Loucy (cell line): ENCODE data around the gene SCYL3.

Experiments
- H2AFZ ChIP-seq: fragments of 200-600 bp; sonication (generic); 2 replicates; pipeline ENCODE4 v1.6.0; 2016; ENCODE audit warnings: antibody characterized with exemption, mild to moderate bottlenecking, low read length, moderate library complexity
- H3F3A ChIP-seq: fragments of 200-600 bp; 2 replicates; pipeline ENCODE4 v1.6.0; 2016; ENCODE audit warnings: antibody characterized with exemption, low read depth, mild to moderate bottlenecking
- H3K27me3 ChIP-seq: fragments of 200-600 bp; sonication (generic); 2 replicates; pipeline ENCODE4 v1.6.1; 2014; ENCODE audit warnings: low read length, mild to moderate bottlenecking; ENCODE audit not compliant: insufficient read depth, poor library complexity, severe bottlenecking
- H3K36me3 ChIP-seq: fragments of 200-600 bp; sonication (generic); 2 replicates; pipeline ENCODE4 v1.6.1; 2016; ENCODE audit warnings: low read length; ENCODE audit not compliant: insufficient read depth
- H3K4me1 ChIP-seq: fragments of 200-600 bp; sonication (generic); 2 replicates; pipeline ENCODE4 v1.5.1; 2014; ENCODE audit warnings: low read length, mild to moderate bottlenecking; ENCODE audit not compliant: insufficient read depth, poor library complexity, severe bottlenecking
- H3K4me2 ChIP-seq: fragments of 200-600 bp; sonication (generic); 2 replicates; pipeline ENCODE4 v1.6.0; 2014; ENCODE audit warnings: antibody characterized with exemption, low read length, low read depth, mild to moderate bottlenecking; ENCODE audit not compliant: poor library complexity, severe bottlenecking
- H3K4me3 ChIP-seq: fragments of 200-600 bp; sonication (generic); 2 replicates; pipeline ENCODE4 v1.5.1; 2014; ENCODE audit warnings: low read length, mild to moderate bottlenecking, mixed read lengths; ENCODE audit not compliant: poor library complexity, severe bottlenecking
- H3K79me2 ChIP-seq: fragments of 200-600 bp; sonication (generic); 2 replicates; pipeline ENCODE4 v1.6.1; 2014; ENCODE audit warnings: low read length; ENCODE audit not compliant: insufficient read depth
- H3K9ac ChIP-seq: fragments of 200-600 bp; sonication (generic); 2 replicates; pipeline ENCODE4 v1.6.0; 2014; ENCODE audit warnings: mild to moderate bottlenecking, low read depth, low read length, moderate library complexity; ENCODE audit not compliant: poor library complexity, severe bottlenecking
- H3K9me2 ChIP-seq: fragments of 200-600 bp; sonication (generic); replicated peaks from 2 replicates; pipeline ENCODE4 v1.6.1; 2016; ENCODE audit warnings: low read depth, low read length, mixed read lengths
- H3K9me3 ChIP-seq: fragments of 200-600 bp; sonication (generic); 2 replicates; pipeline ENCODE4 v1.6.1; 2014; ENCODE audit warnings: mild to moderate bottlenecking, antibody characterized with exemption, low read length, low read depth; ENCODE audit not compliant: insufficient read depth
- H4K20me1 ChIP-seq: fragments of 200-600 bp; sonication (generic); 2 replicates; pipeline ENCODE4 v1.6.0; 2014; ENCODE audit warnings: antibody characterized with exemption, low read length, mild to moderate bottlenecking; ENCODE audit not compliant: insufficient read depth, poor library complexity, severe bottlenecking
- EZH2phosphoT487 ChIP-seq: fragments of 200-600 bp; IDR thresholded peaks from 2 replicates; pipeline ENCODE4 v1.6.1; 2018; ENCODE audit warnings: antibody characterized with exemption, mild to moderate bottlenecking, moderate library complexity, borderline replicate concordance
- TF ChIP-seq, protein P1 (sequence below): fragments of 200-600 bp; sonication (generic); conservative IDR thresholded peaks from 2 replicates; pipeline ENCODE4 v1.5.1; 2014; ENCODE audit warnings: mild to moderate bottlenecking, antibody characterized with exemption, low read length

The SCYL3 gene

GRCh38 chr1:169879034-169879840, 14.5 kb downstream of the SCYL3 start:
- Histone ChIP-seq H3K4me1 (peaks cover 44% of the 10 kb centered on the region), H3K79me2 (peaks cover 45% of the 10 kb centered on the region), H3K4me2 (peak overlapping the region; percentile 42)

GRCh38 chr1:169878498-169878897, 15.2 kb downstream of the SCYL3 start:
- Histone ChIP-seq H4K20me1 (no peaks in the 10 kb centered on the region), H3F3A (no peaks in the 10 kb centered on the region), H2AFZ (no peak overlapping the region), H3K4me1 (peaks cover 51% of the 10 kb centered on the region), H3K36me3 (peaks cover 35% of the 10 kb centered on the region), H3K27me3 (no peaks in the 10 kb centered on the region), H3K4me3 (no peak overlapping the region), H3K9me3 (no peaks in the 10 kb centered on the region), H3K9ac (peak overlapping the region; percentile 22), H3K79me2 (peaks cover 39% of the 10 kb centered on the region), H3K9me2 (no peaks in the 10 kb centered on the region), H3K4me2 (peak overlapping the region; percentile 42)
- no peak for TF ChIP-seq EZH2phosphoT487
- TF ChIP-seq, protein P1, sequence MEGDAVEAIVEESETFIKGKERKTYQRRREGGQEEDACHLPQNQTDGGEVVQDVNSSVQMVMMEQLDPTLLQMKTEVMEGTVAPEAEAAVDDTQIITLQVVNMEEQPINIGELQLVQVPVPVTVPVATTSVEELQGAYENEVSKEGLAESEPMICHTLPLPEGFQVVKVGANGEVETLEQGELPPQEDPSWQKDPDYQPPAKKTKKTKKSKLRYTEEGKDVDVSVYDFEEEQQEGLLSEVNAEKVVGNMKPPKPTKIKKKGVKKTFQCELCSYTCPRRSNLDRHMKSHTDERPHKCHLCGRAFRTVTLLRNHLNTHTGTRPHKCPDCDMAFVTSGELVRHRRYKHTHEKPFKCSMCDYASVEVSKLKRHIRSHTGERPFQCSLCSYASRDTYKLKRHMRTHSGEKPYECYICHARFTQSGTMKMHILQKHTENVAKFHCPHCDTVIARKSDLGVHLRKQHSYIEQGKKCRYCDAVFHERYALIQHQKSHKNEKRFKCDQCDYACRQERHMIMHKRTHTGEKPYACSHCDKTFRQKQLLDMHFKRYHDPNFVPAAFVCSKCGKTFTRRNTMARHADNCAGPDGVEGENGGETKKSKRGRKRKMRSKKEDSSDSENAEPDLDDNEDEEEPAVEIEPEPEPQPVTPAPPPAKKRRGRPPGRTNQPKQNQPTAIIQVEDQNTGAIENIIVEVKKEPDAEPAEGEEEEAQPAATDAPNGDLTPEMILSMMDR: no peak

More at GRCh38 chr1:169879034-169879840, 14.5 kb downstream of the SCYL3 start:
- H3K9me2 ChIP-seq: no peaks in the 10 kb centered on the region
- no peaks in the 10 kb centered on the region for H3K27me3 ChIP-seq
- H2AFZ ChIP-seq: no peak overlapping the region
- no peak overlapping the region for H3K4me3 ChIP-seq
- peak overlapping the region; percentile 22 for H3K9ac ChIP-seq
- H3F3A ChIP-seq: no peaks in the 10 kb centered on the region
- H3K36me3 ChIP-seq: peaks cover 28% of the 10 kb centered on the region
- TF ChIP-seq, protein P1: no peak
- TF ChIP-seq EZH2phosphoT487: no peak
- H3K9me3 ChIP-seq: no peaks in the 10 kb centered on the region
- H4K20me1 ChIP-seq: no peaks in the 10 kb centered on the region

- Histone ChIP-seq H3K9me2 (no peaks in the 10 kb centered on the region), H3K9me3 (peaks cover 5% of the 10 kb centered on the region; the same call in 1 of the 2 replicates), H3F3A (no peaks in the 10 kb centered on the region), H3K4me1 (peaks cover 52% of the 10 kb centered on the region), H4K20me1 (no peaks in the 10 kb centered on the region), H3K27me3 (no peaks in the 10 kb centered on the region), H3K79me2 (peaks cover 35% of the 10 kb centered on the region), H2AFZ (no peak overlapping the region), H3K4me3 (no peak overlapping the region), H3K9ac (peak overlapping the region; percentile 22), H3K36me3 (peaks cover 41% of the 10 kb centered on the region), H3K4me2 (peak overlapping the region; percentile 42)
- TF ChIP-seq, protein P1: no peak
- TF ChIP-seq EZH2phosphoT487: no peak
These were observed 15.8 kb downstream of the SCYL3 start for GRCh38 chr1:169877800-169878491.
